Measurements from ENCODE around the gene DAB2IP. TPM values are rescaled to one million over a fixed set of nuclear protein-coding genes. Genes with fewer than 3 reads are reported as not detected.
A peak's percentile ranks its signal among the peaks of the same experiment; 100 is the strongest.

The DAB2IP gene
- total RNA-seq, 2 donors from 2014 or later: 38.0 to 47.0 TPM

DNA sequence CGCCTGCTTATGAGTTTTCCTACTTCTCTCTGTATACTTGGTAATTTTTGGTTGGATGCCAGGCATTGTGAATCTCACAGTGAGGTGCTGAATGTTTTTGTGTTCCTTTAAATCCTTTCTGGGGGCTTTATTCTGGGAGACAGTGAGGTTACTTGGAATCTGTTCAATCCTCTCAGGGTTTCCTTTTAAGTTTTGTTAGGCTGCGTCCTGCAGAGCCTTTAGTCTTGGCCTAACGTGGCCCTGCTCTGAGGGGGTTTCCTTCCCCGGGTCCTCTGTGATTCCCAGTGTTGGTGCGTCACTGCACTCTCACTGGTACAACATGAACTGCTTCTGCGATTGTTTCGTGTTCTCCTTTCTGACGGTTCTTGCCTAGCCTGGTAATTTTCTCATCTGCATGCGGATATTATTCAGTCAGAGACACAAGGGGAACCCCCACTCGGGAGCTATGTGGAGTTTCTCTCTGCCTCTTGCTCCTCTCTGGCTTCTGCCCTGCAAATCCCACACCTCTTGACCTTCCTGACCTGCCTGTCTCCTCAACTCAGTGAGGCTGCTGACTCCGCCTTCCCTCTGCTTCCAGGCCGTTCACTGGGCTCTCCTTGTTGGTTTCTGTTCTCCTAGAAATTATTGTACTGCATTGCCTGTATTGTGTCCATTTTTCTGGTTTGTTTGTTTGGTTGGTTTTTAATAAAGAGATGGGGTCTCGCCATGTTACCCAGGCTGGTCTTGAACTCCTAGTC, 128.1 kb downstream of the DAB2IP start:
- Histone ChIP-seq H3K4me3 (no peak overlapping the region), H3K27ac (peak overlapping the region; percentile 33 to 66), H3K9me3 (no peaks in the 10 kb centered on the region), H3K4me1 (peaks cover 0 to 44% of the 10 kb centered on the region in 2 donors), H3K27me3 (no peaks in the 10 kb centered on the region), H3K36me3 (peaks cover 71% of the 10 kb centered on the region)
- TF ChIP-seq CTCF (IDR thresholded peaks at IDR 0.05): no peak
- DNase-seq (ENCODE audit: low spot score): no peak

DNA sequence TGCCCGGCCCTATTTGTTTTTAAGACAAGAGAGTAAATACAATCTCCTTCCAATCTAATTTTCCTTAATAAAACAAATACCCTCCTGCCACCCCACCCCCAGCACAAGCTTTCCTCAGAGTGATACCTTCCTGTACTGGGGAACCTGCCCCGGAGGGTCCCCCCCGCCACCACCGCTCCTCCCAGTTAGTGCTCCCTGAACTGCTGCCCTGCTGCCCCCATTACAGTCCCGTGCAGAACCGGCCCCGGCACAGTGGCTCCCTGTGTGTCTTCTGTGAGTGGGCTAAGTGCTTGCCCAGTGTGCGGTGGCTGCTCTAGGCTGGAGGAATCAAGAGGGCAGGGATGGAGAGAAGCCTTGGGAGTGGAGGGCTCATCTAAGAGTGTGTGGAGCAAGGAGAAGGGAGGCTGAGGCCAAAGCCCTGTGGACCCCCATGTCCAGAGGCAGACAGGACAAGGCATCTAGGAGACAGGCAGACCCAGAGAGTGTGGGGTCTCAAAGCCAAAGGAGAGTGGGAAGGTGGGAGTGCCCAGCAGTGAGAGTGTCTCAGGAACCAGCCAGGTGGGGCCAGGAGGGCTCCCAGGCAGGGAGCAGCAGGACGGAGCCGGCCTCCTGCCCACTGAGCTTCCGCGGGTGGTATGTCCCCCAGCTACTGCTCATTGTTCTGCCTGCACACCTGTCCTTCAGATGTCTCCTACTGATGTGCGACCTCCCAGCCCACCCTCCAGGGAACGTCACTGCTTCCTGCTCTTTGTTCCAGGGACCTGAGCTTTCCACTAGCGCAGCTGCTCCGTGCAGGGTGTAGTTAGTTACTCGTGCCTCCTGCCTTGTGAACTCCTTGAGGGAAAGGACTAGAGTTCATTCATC, 129.0 kb downstream of the DAB2IP start:
- H3K4me1 ChIP-seq: peaks cover 0 to 44% of the 10 kb centered on the region in 2 donors
- H3K4me3 ChIP-seq: no peak overlapping the region
- no peaks in the 10 kb centered on the region for H3K27me3 ChIP-seq
- peak overlapping the region in 1 of 2 donors; percentile 66 for H3K27ac ChIP-seq
- no peak for DNase-seq (ENCODE audit: low spot score)
- H3K36me3 ChIP-seq: peaks cover 68% of the 10 kb centered on the region
- no peak for TF ChIP-seq CTCF (IDR thresholded peaks at IDR 0.05)
- H3K9me3 ChIP-seq: no peaks in the 10 kb centered on the region

- H3K36me3 ChIP-seq: peaks cover 61% of the 10 kb centered on the region
- no peaks in the 10 kb centered on the region for H3K27me3 ChIP-seq
- DNase-seq (ENCODE audit: low spot score): no peak
- H3K27ac ChIP-seq: peak overlapping the region in 1 of 2 donors; percentile 66
- H3K4me3 ChIP-seq: no peak overlapping the region
- no peaks in the 10 kb centered on the region for H3K9me3 ChIP-seq
- H3K4me1 ChIP-seq: peaks cover 0 to 44% of the 10 kb centered on the region in 2 donors
- TF ChIP-seq CTCF (IDR thresholded peaks at IDR 0.05): no peak
Observed at GRCh38 chr9:121781145-121781548, 129.7 kb downstream of the DAB2IP start.

- no peaks in the 10 kb centered on the region for H3K27me3 ChIP-seq
- TF ChIP-seq CTCF (IDR thresholded peaks at IDR 0.05): no peak
- H3K9me3 ChIP-seq: no peaks in the 10 kb centered on the region
- H3K4me3 ChIP-seq: no peak overlapping the region
- H3K4me1 ChIP-seq: peaks cover 0 to 44% of the 10 kb centered on the region in 2 donors
- no peak overlapping the region for H3K27ac ChIP-seq
- peaks cover 53% of the 10 kb centered on the region for H3K36me3 ChIP-seq
- DNase-seq (ENCODE audit: low spot score): no peak
Observed at GRCh38 chr9:121781701-121782464, 130.4 kb downstream of the DAB2IP start.

DNA sequence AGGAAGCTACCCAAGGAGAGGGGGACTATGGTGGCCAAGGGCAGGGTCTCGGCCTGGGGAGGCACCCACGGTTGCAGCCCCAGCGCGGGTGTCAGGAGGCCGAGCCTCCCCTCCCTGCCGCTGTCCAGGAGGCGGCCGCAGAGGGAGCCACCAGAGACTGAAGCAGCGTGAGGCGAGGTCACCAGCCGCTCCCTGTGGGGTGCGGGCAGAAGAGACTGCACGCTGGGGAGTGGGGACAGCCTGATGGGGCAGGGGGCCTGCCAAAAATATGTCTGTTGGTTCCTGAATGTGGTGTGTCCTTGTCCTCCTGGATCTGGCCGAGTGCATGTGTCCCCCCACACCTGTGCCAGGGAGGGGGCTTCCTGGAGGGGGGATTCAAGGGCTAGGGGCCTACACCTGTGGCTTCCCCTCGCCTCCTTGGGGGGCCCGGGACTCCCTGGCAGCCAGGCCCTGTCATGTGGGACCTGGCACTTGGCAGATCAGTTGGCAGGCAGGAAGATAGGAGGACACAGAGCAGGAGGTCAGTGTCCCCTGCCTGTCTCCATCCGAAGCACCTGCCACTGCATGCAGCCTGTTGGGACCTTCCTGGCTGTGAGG, 131.2 kb downstream of the DAB2IP start:
- Histone ChIP-seq H3K27ac (no peak overlapping the region), H3K36me3 (peaks cover 51% of the 10 kb centered on the region), H3K9me3 (no peaks in the 10 kb centered on the region), H3K27me3 (no peaks in the 10 kb centered on the region), H3K4me1 (peaks cover 0 to 41% of the 10 kb centered on the region in 2 donors), H3K4me3 (no peak overlapping the region)
- DNase-seq (ENCODE audit: low spot score): no peak
- TF ChIP-seq CTCF (IDR thresholded peaks at IDR 0.05): no peak

Measured in right atrium auricular region (tissue), 2 donors.